Measurements from ENCODE around the gene ARFGAP3.

GRCh38 chr22:42831712-42832111 lies 25.4 kb downstream of the ARFGAP3 start:
- TF ChIP-seq CTCF (IDR thresholded peaks at IDR 0.05) = no peak
- no peak for TF ChIP-seq POLR2A (IDR thresholded peaks at IDR 0.05)
